ENCODE measurements around the gene UROD.

- no peak for TF ChIP-seq CTCF (IDR thresholded peaks at IDR 0.05 in 8 of 11, conservative IDR thresholded peaks at IDR 0.05 in 3 of 11)
- no peak for TF ChIP-seq POLR2AphosphoS5 (IDR thresholded peaks at IDR 0.05)
Observed at GRCh38 chr1:45043094-45043493, 31.0 kb downstream of the UROD start.

Measured in spleen (tissue), 7 donors.